Measurements from ENCODE around the gene POU5F2.

Gene POU5F2

GRCh38 chr5:93741136-93741811, at the start of gene POU5F2:
POU5F2 (minus strand) TSS chr5:93741600; CDS start chr5:93741563, 37 bp downstream.
- no peak for DNase-seq (ENCODE audit: low spot score)
- no peak within 1 kb of the TSS for H3K27ac ChIP-seq
- POLR2A ChIA-PET (ENCODE audit: low non-redundant PET) = no interaction called here
- no peak for TF ChIP-seq CTCF (conservative IDR thresholded peaks at IDR 0.05; ENCODE audit: low read depth)
- CTCF ChIA-PET = interaction anchor here (0.5 kb wide), 1 partner anchor 1505 kb away, joined by 3 read pairs; no protein-coding TSS in a partner anchor

- POLR2A ChIA-PET (ENCODE audit: low non-redundant PET) = no interaction called here
- CTCF ChIA-PET = interaction anchor here (1.2 kb wide), 1 partner anchor 13 kb away, joined by 5 read pairs; no protein-coding TSS in a partner anchor
- TF ChIP-seq CTCF (conservative IDR thresholded peaks at IDR 0.05; ENCODE audit: low read depth) = no peak
- DNase-seq (ENCODE audit: low spot score) = no peak
- H3K27ac ChIP-seq = no peak overlapping the region
These were observed 49.0 kb upstream of the POU5F2 start for GRCh38 chr5:93790401-93790800.

- no peak overlapping the region for H3K27ac ChIP-seq
- peak; percentile 69 for DNase-seq (ENCODE audit: low spot score)
- TF ChIP-seq CTCF (conservative IDR thresholded peaks at IDR 0.05; ENCODE audit: low read depth) = 0 out of 2 replicates have a peak, but pooled peaks have one; percentile 6
- ChIA-PET CTCF (interaction anchor here (1.2 kb wide), 1 partner anchor 14 kb away, joined by 5 read pairs; no protein-coding TSS in a partner anchor), POLR2A (ENCODE audit: low non-redundant PET) (no interaction called here)
These were observed 48.0 kb upstream of the POU5F2 start for GRCh38 chr5:93789173-93790067.

DNA sequence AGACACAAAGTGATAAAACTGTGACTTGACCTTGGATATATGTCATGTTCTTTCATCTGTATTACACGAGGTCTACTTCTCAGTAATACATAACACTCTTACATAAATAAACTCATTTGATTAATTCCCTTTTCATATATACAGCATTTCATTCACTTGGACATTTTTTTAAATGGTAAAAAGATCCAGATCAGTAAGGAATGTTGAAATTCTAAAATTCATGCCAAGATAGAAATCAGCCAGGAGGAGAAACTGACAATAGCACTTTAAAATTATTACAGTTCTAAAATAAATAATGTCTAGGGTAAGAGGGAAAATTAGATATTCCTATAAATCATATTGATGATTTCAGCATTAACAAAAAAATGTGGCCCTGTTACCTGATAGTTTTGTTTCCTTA, 46.2 kb upstream of the POU5F2 start:
- ChIA-PET CTCF (no interaction called here), POLR2A (ENCODE audit: low non-redundant PET) (no interaction called here)
- no peak for TF ChIP-seq CTCF (conservative IDR thresholded peaks at IDR 0.05; ENCODE audit: low read depth)
- no peak for DNase-seq (ENCODE audit: low spot score)
- no peak overlapping the region for H3K27ac ChIP-seq

- TF ChIP-seq CTCF (conservative IDR thresholded peaks at IDR 0.05; ENCODE audit: low read depth) = no peak
- ChIA-PET POLR2A (ENCODE audit: low non-redundant PET) (no interaction called here), CTCF (interaction anchor here (0.7 kb wide), 1 partner anchor 16 kb away, joined by 3 read pairs; no protein-coding TSS in a partner anchor)
- H3K27ac ChIP-seq = no peak overlapping the region
- DNase-seq (ENCODE audit: low spot score) = no peak
These were observed 44.1 kb upstream of the POU5F2 start for GRCh38 chr5:93785475-93785874.

DNA sequence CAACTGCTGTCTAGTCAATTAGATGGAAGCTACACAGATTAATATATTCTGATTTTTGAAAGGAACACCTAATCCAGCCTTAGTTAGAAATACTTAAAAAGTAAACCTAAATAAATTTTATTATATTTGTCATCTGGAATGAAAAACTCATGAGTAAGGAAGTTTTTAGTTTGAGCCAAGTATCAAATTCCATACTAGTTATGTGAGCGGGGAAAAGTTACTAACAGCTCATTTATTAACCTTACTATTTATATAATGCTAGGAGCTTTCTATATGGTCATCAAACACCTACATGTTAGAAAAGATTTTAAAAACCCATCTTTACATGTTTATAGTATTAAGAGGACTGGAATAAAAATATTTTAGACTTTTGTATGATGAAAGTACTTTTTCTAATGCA, 41.6 kb upstream of the POU5F2 start:
- CTCF ChIA-PET = interaction anchor here (0.6 to 2.3 kb wide), 3 partner anchors 18 to 741 kb away, joined by 3 to 10 read pairs (median 3); no protein-coding TSS in a partner anchor
- POLR2A ChIA-PET (ENCODE audit: low non-redundant PET) = interaction anchor here (0.6 kb wide), 1 partner anchor 22 kb away, joined by 3 read pairs; no protein-coding TSS in a partner anchor
- no peak overlapping the region for H3K27ac ChIP-seq
- no peak for TF ChIP-seq CTCF (conservative IDR thresholded peaks at IDR 0.05; ENCODE audit: low read depth)
- DNase-seq (ENCODE audit: low spot score) = no peak

All from RWPE1 (cell line).